HT1080 (cell line): Measurements from ENCODE around the gene FADS6. TPM values are rescaled to one million over a fixed set of nuclear protein-coding genes. Genes with fewer than 3 reads are reported as not detected.
A peak's percentile ranks its signal among the peaks of the same experiment; 100 is the strongest.

Experiments
- DNase-seq: peaks from one replicate; pipeline ENCODE4 v3.0.0-alpha.2; 2015; ENCODE audit warnings: low read depth
- total RNA-seq: library from RNA; depleted of rRNA; stranded (reverse); fragments of >200 nt; shearing (Covaris generic); gene quantifications from 2 replicates; pipeline ENCODE4 v1.2.3, GENCODE V29; 2014

FADS6 gene
- total RNA-seq, 1 experiment from 2014 or later = not detected

- DNase-seq = no peak
Observed at GRCh38 chr17:74892013-74892841, 1.2 kb downstream of the FADS6 start.

GRCh38 chr17:74890554-74890953 is 2.9 kb downstream of the FADS6 start:
- no peak for DNase-seq

GRCh38 chr17:74888469-74888868 is 5.0 kb downstream of the FADS6 start:
- DNase-seq = no peak

- DNase-seq = no peak
Observed at GRCh38 chr17:74883241-74883745, 10.1 kb downstream of the FADS6 start.

- DNase-seq = no peak
Observed at GRCh38 chr17:74882517-74883240, 10.8 kb downstream of the FADS6 start.

- no peak for DNase-seq
Observed at GRCh38 chr17:74881073-74881472, 12.4 kb downstream of the FADS6 start.

GRCh38 chr17:74879308-74879707 is 14.1 kb downstream of the FADS6 start:
- no peak for DNase-seq

- DNase-seq = no peak
Observed at GRCh38 chr17:74878658-74879057, 14.8 kb downstream of the FADS6 start.

GRCh38 chr17:74877592-74878548 is 15.6 kb downstream of the FADS6 start:
- DNase-seq = no peak

- DNase-seq = no peak
Observed at GRCh38 chr17:74875977-74876593, 17.3 kb downstream of the FADS6 start.

- DNase-seq = no peak
Observed at GRCh38 chr17:74875155-74875976, 18.1 kb downstream of the FADS6 start.

- DNase-seq = no peak
Observed at GRCh38 chr17:74874615-74875037, 18.8 kb downstream of the FADS6 start.

GRCh38 chr17:74873874-74874614 is 19.4 kb downstream of the FADS6 start:
- no peak for DNase-seq

- peak; percentile 99 for DNase-seq
Observed at GRCh38 chr17:74873037-74873873, 20.2 kb downstream of the FADS6 start.

- no peak for DNase-seq
Observed at GRCh38 chr17:74872313-74873036, 21.0 kb downstream of the FADS6 start, which contains the start of gene FDXR. FDXR (minus strand) TSS chr17:74872994; CDS start chr17:74872944, 50 bp downstream.

- DNase-seq = no peak
Observed at GRCh38 chr17:74871356-74872076, 21.9 kb downstream of the FADS6 start.

- DNase-seq = peak; percentile 48
Observed at GRCh38 chr17:74870512-74870911, 22.9 kb downstream of the FADS6 start.
